Erythroblast (primary cell): Measurements from ENCODE around the gene KCTD2.
"Not testable (repeated sequence)": the region's sequence is repeated elsewhere in the genome, so short reads cannot be mapped to it uniquely, and the experiment has no call there.

Source experiments
- GATA1 ChIP-seq: IDR thresholded peaks from 2 replicates; pipeline ENCODE4 v1.6.1; 2011; ENCODE audit warnings: low read depth, mild to moderate bottlenecking, control low read depth, low read length, moderate library complexity
- POLR2A ChIP-seq: IDR thresholded peaks from 2 replicates; pipeline ENCODE4 v1.6.1; 2011; ENCODE audit warnings: mild to moderate bottlenecking, low read length

GRCh38 chr17:75072909-75073308 is 25.9 kb downstream of the KCTD2 start:
- TF ChIP-seq POLR2A, GATA1: not testable (repeated sequence)
